DND-41 (cell line): ENCODE results near the gene SERPING1.

ENCODE experiments used
- ATAC-seq: fragments of 200-7000 bp; cut with Tn5 transposase; 3 replicates; pipeline ENCODE4 v1.9.1; 2021; ENCODE audit warnings: low read depth; ENCODE audit not compliant: insufficient read depth
- DNase-seq: peaks from one replicate; pipeline ENCODE4 v3.0.0-alpha.2; 2020
- H2AFZ ChIP-seq: 2 replicates; pipeline ENCODE4 v1.6.0; 2012; ENCODE audit warnings: low read depth, low read length
- H3K27ac ChIP-seq: 2 replicates; pipeline ENCODE4 v1.5.1; 2012; ENCODE audit warnings: low read length, inconsistent platforms
- H3K27me3 ChIP-seq: fragments of 200-600 bp; sonication (generic); 2 replicates; pipeline ENCODE4 v1.6.0; 2012; ENCODE audit warnings: low read length, mild to moderate bottlenecking, inconsistent platforms; ENCODE audit not compliant: insufficient read depth, poor library complexity
- H3K36me3 ChIP-seq: 2 replicates; pipeline ENCODE4 v1.5.1; 2012; ENCODE audit warnings: low read length, inconsistent platforms; ENCODE audit not compliant: insufficient read depth
- H3K4me1 ChIP-seq: 2 replicates; pipeline ENCODE4 v1.5.1; 2012; ENCODE audit warnings: mild to moderate bottlenecking, low read length; ENCODE audit not compliant: insufficient read depth
- H3K4me2 ChIP-seq: 2 replicates; pipeline ENCODE4 v1.6.0; 2012; ENCODE audit warnings: mild to moderate bottlenecking, moderate library complexity, low read length, inconsistent platforms; ENCODE audit not compliant: insufficient read depth
- H3K4me3 ChIP-seq, 2 experiments: fragments of 200-600 bp in 1 of 2; shearing (Covaris generic) in 1 of 2; 2 replicates each; pipeline ENCODE4 v1.5.1; 2012 to 2016; ENCODE audit warnings: inconsistent platforms in 2 of 2, low read length in 2 of 2, mild to moderate bottlenecking in 2 of 2, low read depth in 1 of 2, moderate library complexity in 1 of 2
- H3K79me2 ChIP-seq: 2 replicates; pipeline ENCODE4 v1.6.0; 2012; ENCODE audit warnings: low read length, inconsistent platforms; ENCODE audit not compliant: insufficient read depth
- H3K9ac ChIP-seq: 2 replicates; pipeline ENCODE4 v1.6.0; 2012; ENCODE audit warnings: low read depth, mild to moderate bottlenecking, inconsistent platforms, low read length, moderate library complexity
- H3K9me3 ChIP-seq: 2 replicates; pipeline ENCODE4 v1.5.1; 2012; ENCODE audit warnings: low read length, moderate library complexity, mild to moderate bottlenecking, inconsistent platforms; ENCODE audit not compliant: insufficient read depth, severe bottlenecking
- H4K20me1 ChIP-seq: 2 replicates; pipeline ENCODE4 v1.6.0; 2012; ENCODE audit warnings: low read length; ENCODE audit not compliant: insufficient read depth
- CTCF ChIP-seq: IDR thresholded peaks from 2 replicates; pipeline ENCODE4 v1.5.1; 2012; ENCODE audit warnings: borderline replicate concordance, low read length, moderate library complexity, mild to moderate bottlenecking; ENCODE audit not compliant: poor library complexity, severe bottlenecking; ENCODE audit errors: extremely low read depth
- EZH2 ChIP-seq: IDR thresholded peaks from 3 replicates; pipeline ENCODE4 v1.6.1; 2012; ENCODE audit warnings: borderline replicate concordance, low read depth, mild to moderate bottlenecking, moderate library complexity, low read length, inconsistent platforms; ENCODE audit not compliant: severe bottlenecking

Gene SERPING1

GRCh38 chr11:57560146-57560545 lies 37.3 kb upstream of the SERPING1 start:
- Histone ChIP-seq H3K27me3 (no peaks in the 10 kb centered on the region), H3K9ac (no peak overlapping the region), H3K4me2 (no peak overlapping the region), H3K4me1 (peaks cover 10% of the 10 kb centered on the region), H3K4me3 (no peak overlapping the region), H3K27ac (no peak overlapping the region), H3K36me3 (peaks cover 72% of the 10 kb centered on the region), H3K79me2 (peaks cover 59% of the 10 kb centered on the region), H3K9me3 (no peaks in the 10 kb centered on the region), H4K20me1 (peaks cover 21% of the 10 kb centered on the region), H2AFZ (no peak overlapping the region)
- ATAC-seq (no peak), DNase-seq (no peak)
- no peak for TF ChIP-seq CTCF
- TF ChIP-seq EZH2 = no peak

GRCh38 chr11:57562596-57562995 lies 34.9 kb upstream of the SERPING1 start:
- Histone ChIP-seq H3K4me2 (no peak overlapping the region), H3K4me1 (peaks cover 24% of the 10 kb centered on the region), H3K9me3 (no peaks in the 10 kb centered on the region), H3K27me3 (no peaks in the 10 kb centered on the region), H3K9ac (0 out of 2 replicates have a peak overlapping the region, but pooled peaks have one; percentile 7), H2AFZ (no peak overlapping the region), H3K4me3 (no peak overlapping the region), H3K27ac (0 out of 2 replicates have a peak overlapping the region, but pooled peaks have one; percentile 7), H3K36me3 (peaks cover 48% of the 10 kb centered on the region), H4K20me1 (peaks cover 20% of the 10 kb centered on the region), H3K79me2 (peaks cover 83% of the 10 kb centered on the region)
- DNase-seq (no peak), ATAC-seq (no peak)
- TF ChIP-seq CTCF (no peak), EZH2 (no peak)

GRCh38 chr11:57566005-57566904 lies 31.2 kb upstream of the SERPING1 start:
- H4K20me1 ChIP-seq = peaks cover 13% of the 10 kb centered on the region
- no peaks in the 10 kb centered on the region for H3K9me3 ChIP-seq
- peak; percentile 63 for ATAC-seq
- peak overlapping the region; percentile 80 to 82 for H3K4me3 ChIP-seq
- H3K27me3 ChIP-seq = no peaks in the 10 kb centered on the region
- peak overlapping the region; percentile 89 for H3K9ac ChIP-seq
- peaks cover 49% of the 10 kb centered on the region for H3K4me1 ChIP-seq
- H2AFZ ChIP-seq = peak overlapping the region; percentile 68
- peak overlapping the region; percentile 95 for H3K4me2 ChIP-seq
- DNase-seq = peak; percentile 55
- H3K79me2 ChIP-seq = peaks cover 67% of the 10 kb centered on the region
- peaks cover 19% of the 10 kb centered on the region for H3K36me3 ChIP-seq
- peak overlapping the region; percentile 93 for H3K27ac ChIP-seq
- TF ChIP-seq EZH2 (no peak), CTCF (no peak)
